Ascending aorta (tissue), 2 donors: ENCODE measurements around the gene C6orf163. TPM values are rescaled to one million over a fixed set of nuclear protein-coding genes. Genes with fewer than 3 reads are reported as not detected.
"Not testable (repeated sequence)": the region's sequence is repeated elsewhere in the genome, so short reads cannot be mapped to it uniquely, and the experiment has no call there.

Experiments used
- DNase-seq, 2 donors: peaks; one replicate each; pipeline ENCODE4 v3.0.0-alpha.2; 2019; ENCODE audit warnings: low spot score in 2 of 2
- H3K27ac ChIP-seq, 2 donors: fragments of 200-600 bp; sonication (generic); one replicate each; pipeline ENCODE4 v1.5.1; 2016 to 2017; ENCODE audit warnings: mild to moderate bottlenecking in 1 of 2
- H3K27me3 ChIP-seq: fragments of 200-600 bp; sonication (generic); one replicate; pipeline ENCODE4 v1.5.1; 2017
- H3K36me3 ChIP-seq, 2 donors: fragments of 200-600 bp; sonication (generic); one replicate each; pipeline ENCODE4 v1.5.1; 2016
- H3K4me1 ChIP-seq, 2 donors: fragments of 200-600 bp; sonication (generic); one replicate each; pipeline ENCODE4 v1.5.1; 2016 to 2017; ENCODE audit warnings: mild to moderate bottlenecking in 1 of 2
- H3K4me3 ChIP-seq, 2 donors: fragments of 200-600 bp; sonication (generic); one replicate each; pipeline ENCODE4 v1.5.1; 2016 to 2017; ENCODE audit warnings: mild to moderate bottlenecking in 1 of 2
- H3K9me3 ChIP-seq, 2 donors: fragments of 200-600 bp; sonication (generic); one replicate each; pipeline ENCODE4 v1.5.1; 2016
- intact Hi-C: fragments of 100-400 bp; cut with DNase I; formaldehyde crosslinking; loops from one replicate; pipeline ENCODE4 v1.15.1; 2023
- total RNA-seq: library from RNA; depleted of rRNA; stranded (reverse); fragments of >200 nt; gene quantifications from one replicate; pipeline ENCODE4 v1.1.0, GENCODE V29; 2016
- TF ChIP-seq, protein P1 (sequence below), 3 experiments: fragments of 200-600 bp in 2 of 3; fragments of 450-650 bp in 1 of 3; sonication (generic) in 2 of 3; IDR thresholded peaks; one replicate each; pipeline ENCODE4 v1.5.1; 2016 to 2019; ENCODE audit warnings: antibody characterized with exemption in 3 of 3, mild to moderate bottlenecking in 1 of 3, moderate library complexity in 1 of 3

Gene C6orf163
- total RNA-seq, 1 donor from 2014 or later, result not detected

DNA sequence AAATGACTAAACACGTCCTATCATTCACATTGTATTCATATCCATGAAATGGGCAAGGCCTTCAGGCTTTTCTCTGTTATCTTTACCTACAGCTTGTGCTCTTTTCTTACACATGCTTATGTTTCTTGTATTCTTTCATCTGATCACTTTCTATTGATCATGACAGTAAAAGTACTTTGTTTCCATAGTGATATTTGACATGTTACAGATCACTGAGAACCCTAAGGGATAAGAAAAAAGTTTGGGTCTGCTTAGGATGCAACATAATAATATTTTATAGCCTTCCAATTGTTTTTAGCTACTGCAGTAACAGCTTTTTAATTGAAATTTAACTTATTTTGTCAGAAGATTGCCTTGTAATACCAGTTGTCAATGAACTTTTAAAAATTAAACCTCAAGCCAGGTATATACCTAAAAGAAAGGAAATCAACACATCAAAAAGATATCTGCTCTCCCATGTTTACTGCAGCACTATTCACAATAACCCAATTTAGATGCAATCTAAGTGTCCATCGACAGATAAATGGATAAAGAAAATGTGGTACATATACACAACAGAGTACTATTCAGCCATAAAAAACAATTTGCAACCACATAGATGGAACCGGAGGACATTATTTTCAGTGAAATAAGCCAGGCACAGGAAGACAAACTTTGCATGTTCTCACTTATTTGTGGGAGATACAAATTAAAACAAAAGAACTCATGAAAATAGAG lies 25.2 kb upstream of the C6orf163 start:
- no peaks in the 10 kb centered on the region for H3K9me3 ChIP-seq
- H3K4me1 ChIP-seq, result no peaks in the 10 kb centered on the region
- intact Hi-C loops, result no loop called here
- H3K27ac ChIP-seq, result no peak overlapping the region
- H3K27me3 ChIP-seq, result no peaks in the 10 kb centered on the region
- no peaks in the 10 kb centered on the region for H3K36me3 ChIP-seq
- TF ChIP-seq, protein P1, sequence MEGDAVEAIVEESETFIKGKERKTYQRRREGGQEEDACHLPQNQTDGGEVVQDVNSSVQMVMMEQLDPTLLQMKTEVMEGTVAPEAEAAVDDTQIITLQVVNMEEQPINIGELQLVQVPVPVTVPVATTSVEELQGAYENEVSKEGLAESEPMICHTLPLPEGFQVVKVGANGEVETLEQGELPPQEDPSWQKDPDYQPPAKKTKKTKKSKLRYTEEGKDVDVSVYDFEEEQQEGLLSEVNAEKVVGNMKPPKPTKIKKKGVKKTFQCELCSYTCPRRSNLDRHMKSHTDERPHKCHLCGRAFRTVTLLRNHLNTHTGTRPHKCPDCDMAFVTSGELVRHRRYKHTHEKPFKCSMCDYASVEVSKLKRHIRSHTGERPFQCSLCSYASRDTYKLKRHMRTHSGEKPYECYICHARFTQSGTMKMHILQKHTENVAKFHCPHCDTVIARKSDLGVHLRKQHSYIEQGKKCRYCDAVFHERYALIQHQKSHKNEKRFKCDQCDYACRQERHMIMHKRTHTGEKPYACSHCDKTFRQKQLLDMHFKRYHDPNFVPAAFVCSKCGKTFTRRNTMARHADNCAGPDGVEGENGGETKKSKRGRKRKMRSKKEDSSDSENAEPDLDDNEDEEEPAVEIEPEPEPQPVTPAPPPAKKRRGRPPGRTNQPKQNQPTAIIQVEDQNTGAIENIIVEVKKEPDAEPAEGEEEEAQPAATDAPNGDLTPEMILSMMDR (IDR thresholded peaks at IDR 0.05), result no peak
- no peak for DNase-seq
- no peak overlapping the region for H3K4me3 ChIP-seq

- H3K27ac ChIP-seq, result peak within 1 kb of the TSS; percentile 49 to 57
- peak; percentile 29 to 88 for DNase-seq
- no peaks in the 10 kb centered on the region for H3K27me3 ChIP-seq
- intact Hi-C loops, result loop anchor here (1.0 to 5.0 kb wide), 4 partner anchors 86 to 185 kb away; partner anchors contain the start of gene SLC35A1
- H3K4me3 ChIP-seq, result peak within 1 kb of the TSS; percentile 78 to 99
- TF ChIP-seq, protein P1 (IDR thresholded peaks at IDR 0.05), result peak; percentile 92 to 99 (median 99)
- no peaks in the 10 kb centered on the region for H3K4me1 ChIP-seq
- no peaks in the 10 kb centered on the region for H3K36me3 ChIP-seq
- H3K9me3 ChIP-seq, result no peaks in the 10 kb centered on the region
Measured at GRCh38 chr6:87322304-87323212, 22.1 kb upstream of the C6orf163 start, which contains the start of gene SMIM8. Gene SMIM8, plus strand, starts transcription at chr6:87322588. Its CDS starts 14,444 bp downstream, at chr6:87337032.

DNA sequence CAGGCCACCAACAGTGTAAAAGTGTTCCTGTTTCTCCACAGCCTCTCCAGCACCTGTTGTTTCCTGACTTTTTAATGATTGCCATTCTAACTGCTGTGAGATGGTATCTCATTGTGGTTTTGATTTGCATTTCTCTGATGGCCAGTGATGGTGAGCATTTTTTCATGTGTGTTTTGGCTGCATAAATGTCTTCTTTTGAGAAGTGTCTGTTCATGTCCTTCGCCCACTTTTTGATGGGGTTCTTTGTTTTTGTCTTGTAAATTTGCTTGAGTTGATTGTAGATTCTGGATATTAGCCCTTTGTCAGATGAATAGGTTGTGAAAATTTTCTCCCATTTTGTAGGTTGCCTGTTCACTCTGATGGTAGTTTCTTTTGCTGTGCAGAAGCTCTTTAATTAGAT lies 20.7 kb upstream of the C6orf163 start:
- not testable (repeated sequence) for H3K27ac ChIP-seq, H3K9me3 ChIP-seq, H3K4me1 ChIP-seq, H3K36me3 ChIP-seq, DNase-seq, H3K27me3 ChIP-seq, H3K4me3 ChIP-seq
- intact Hi-C loops, result loop anchor here (2.0 to 5.0 kb wide), 3 partner anchors 149 to 187 kb away; partner anchors contain the start of gene SLC35A1

- Histone ChIP-seq H3K9me3 (no peaks in the 10 kb centered on the region), H3K4me1 (peaks cover 0 to 3% of the 10 kb centered on the region in 2 donors), H3K36me3 (no peaks in the 10 kb centered on the region), H3K27ac (no peak overlapping the region), H3K27me3 (no peaks in the 10 kb centered on the region), H3K4me3 (no peak overlapping the region)
- DNase-seq, result no peak
- TF ChIP-seq, protein P1 (IDR thresholded peaks at IDR 0.05), result no peak
- intact Hi-C loops, result no loop called here
Measured at GRCh38 chr6:87330961-87331360, 13.7 kb upstream of the C6orf163 start.

GRCh38 chr6:87333033-87333432 lies 11.6 kb upstream of the C6orf163 start:
- intact Hi-C loops, result no loop called here
- no peaks in the 10 kb centered on the region for H3K27me3 ChIP-seq

More at GRCh38 chr6:87333033-87333432, 11.6 kb upstream of the C6orf163 start:
- H3K9me3 ChIP-seq, result no peaks in the 10 kb centered on the region
- DNase-seq, result no peak
- H3K4me1 ChIP-seq, result peaks cover 0 to 3% of the 10 kb centered on the region in 2 donors
- no peak overlapping the region for H3K4me3 ChIP-seq
- no peak overlapping the region for H3K27ac ChIP-seq
- H3K36me3 ChIP-seq, result no peaks in the 10 kb centered on the region
- TF ChIP-seq, protein P1 (IDR thresholded peaks at IDR 0.05), result no peak
